ENCODE data around the gene SERPINE1. TPM values are rescaled to one million over a fixed set of nuclear protein-coding genes. Genes with fewer than 3 reads are reported as not detected.

The SERPINE1 gene
- total RNA-seq, 1 experiment from 2014 or later = 370 TPM

DNA sequence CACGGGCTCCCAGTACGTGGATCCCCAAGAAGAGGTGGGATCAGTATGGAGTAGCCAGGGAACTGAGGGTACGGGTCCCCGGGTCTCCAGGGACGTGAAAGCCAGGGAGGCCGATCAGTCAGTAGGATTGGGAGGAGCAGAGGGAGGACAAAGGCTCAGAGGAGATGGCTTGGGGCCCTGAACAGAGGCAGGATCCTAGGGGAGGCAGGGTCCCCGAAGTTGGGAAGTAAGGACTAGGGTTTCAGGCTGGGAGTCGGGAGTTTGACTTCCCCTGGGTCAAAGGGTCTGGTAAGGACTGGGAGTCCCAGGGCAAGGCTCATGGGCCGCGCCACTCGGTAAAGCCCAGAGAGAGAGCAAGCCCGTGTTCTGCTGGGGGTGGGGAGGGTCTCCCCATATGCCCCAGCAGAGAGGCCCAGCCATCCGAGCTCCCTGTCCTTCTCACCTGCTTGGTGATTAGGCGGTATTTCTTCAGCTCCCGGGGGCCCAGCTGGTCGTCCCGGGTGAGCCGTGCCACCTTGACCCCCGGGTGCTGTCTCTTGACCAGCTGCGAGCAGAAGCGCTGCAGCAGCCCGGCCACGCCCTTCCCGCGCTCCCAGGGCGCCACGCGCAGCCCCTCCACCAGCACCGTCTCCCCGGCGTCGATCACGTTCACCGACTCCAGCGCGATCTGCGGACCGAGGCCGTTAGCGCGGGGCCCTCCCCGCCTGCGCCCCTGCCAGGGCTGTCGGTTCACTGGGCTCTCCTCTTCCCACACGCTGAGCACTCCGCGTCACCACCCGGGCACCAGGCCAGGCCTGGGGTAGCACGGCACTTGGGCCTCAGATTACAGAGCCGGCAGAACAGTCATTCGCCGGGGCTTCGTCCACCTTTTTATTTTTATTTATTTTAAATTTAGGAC is 46.2 kb downstream of the SERPINE1 start:
- H3K27me3 ChIP-seq (ENCODE audit: control insufficient read depth, insufficient read depth, low read length) = peaks cover 16% of the 10 kb centered on the region
- H3K9me3 ChIP-seq (ENCODE audit: control insufficient read depth, insufficient read depth, low read depth, low read length) = no peaks in the 10 kb centered on the region
- no TSS peak for BruUV-seq (replicated peaks)
- H3K27ac ChIP-seq (ENCODE audit: low read length) = no peak overlapping the region
- in situ Hi-C loops (cut with HindIII; ENCODE audit: low pct_unique_long_range_greater_than_20kb, low sequenced_read_pairs) = no loop called here
- intact Hi-C loops (cut with micrococcal nuclease; ENCODE audit: unreplicated experiment) = no loop called here
- TF ChIP-seq SIN3A (IDR thresholded peaks at IDR 0.05; ENCODE audit: borderline replicate concordance, insufficient read depth, low read depth, low read length) (no peak), TCF7L2 (IDR thresholded peaks at IDR 0.05; ENCODE audit: low read depth, low read length) (no peak), POLR2AphosphoS5 (IDR thresholded peaks at IDR 0.05; ENCODE audit: low read depth, low read length) (no peak)
- TF ChIP-seq, protein P1, sequence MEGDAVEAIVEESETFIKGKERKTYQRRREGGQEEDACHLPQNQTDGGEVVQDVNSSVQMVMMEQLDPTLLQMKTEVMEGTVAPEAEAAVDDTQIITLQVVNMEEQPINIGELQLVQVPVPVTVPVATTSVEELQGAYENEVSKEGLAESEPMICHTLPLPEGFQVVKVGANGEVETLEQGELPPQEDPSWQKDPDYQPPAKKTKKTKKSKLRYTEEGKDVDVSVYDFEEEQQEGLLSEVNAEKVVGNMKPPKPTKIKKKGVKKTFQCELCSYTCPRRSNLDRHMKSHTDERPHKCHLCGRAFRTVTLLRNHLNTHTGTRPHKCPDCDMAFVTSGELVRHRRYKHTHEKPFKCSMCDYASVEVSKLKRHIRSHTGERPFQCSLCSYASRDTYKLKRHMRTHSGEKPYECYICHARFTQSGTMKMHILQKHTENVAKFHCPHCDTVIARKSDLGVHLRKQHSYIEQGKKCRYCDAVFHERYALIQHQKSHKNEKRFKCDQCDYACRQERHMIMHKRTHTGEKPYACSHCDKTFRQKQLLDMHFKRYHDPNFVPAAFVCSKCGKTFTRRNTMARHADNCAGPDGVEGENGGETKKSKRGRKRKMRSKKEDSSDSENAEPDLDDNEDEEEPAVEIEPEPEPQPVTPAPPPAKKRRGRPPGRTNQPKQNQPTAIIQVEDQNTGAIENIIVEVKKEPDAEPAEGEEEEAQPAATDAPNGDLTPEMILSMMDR (IDR thresholded peaks at IDR 0.05) = no peak
- TF ChIP-seq, protein P2, sequence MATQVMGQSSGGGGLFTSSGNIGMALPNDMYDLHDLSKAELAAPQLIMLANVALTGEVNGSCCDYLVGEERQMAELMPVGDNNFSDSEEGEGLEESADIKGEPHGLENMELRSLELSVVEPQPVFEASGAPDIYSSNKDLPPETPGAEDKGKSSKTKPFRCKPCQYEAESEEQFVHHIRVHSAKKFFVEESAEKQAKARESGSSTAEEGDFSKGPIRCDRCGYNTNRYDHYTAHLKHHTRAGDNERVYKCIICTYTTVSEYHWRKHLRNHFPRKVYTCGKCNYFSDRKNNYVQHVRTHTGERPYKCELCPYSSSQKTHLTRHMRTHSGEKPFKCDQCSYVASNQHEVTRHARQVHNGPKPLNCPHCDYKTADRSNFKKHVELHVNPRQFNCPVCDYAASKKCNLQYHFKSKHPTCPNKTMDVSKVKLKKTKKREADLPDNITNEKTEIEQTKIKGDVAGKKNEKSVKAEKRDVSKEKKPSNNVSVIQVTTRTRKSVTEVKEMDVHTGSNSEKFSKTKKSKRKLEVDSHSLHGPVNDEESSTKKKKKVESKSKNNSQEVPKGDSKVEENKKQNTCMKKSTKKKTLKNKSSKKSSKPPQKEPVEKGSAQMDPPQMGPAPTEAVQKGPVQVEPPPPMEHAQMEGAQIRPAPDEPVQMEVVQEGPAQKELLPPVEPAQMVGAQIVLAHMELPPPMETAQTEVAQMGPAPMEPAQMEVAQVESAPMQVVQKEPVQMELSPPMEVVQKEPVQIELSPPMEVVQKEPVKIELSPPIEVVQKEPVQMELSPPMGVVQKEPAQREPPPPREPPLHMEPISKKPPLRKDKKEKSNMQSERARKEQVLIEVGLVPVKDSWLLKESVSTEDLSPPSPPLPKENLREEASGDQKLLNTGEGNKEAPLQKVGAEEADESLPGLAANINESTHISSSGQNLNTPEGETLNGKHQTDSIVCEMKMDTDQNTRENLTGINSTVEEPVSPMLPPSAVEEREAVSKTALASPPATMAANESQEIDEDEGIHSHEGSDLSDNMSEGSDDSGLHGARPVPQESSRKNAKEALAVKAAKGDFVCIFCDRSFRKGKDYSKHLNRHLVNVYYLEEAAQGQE (IDR thresholded peaks at IDR 0.05; ENCODE audit: insufficient read depth in 1 of 2, low read depth in 2 of 2, low read length in 1 of 2) = no peak
- CTCF ChIA-PET = interaction anchor here (0.9 kb wide), 1 partner anchor 20 kb away, joined by 3 read pairs; no protein-coding TSS in a partner anchor
- no peaks in the 10 kb centered on the region for H3K36me3 ChIP-seq (ENCODE audit: control insufficient read depth, insufficient read depth, low read length)
- POLR2A ChIA-PET = interaction anchor here (0.7 to 1.7 kb wide), 3 partner anchors 14 to 45 kb away, joined by 4 to 7 read pairs (median 6); partner anchors contain the start of gene ZNHIT1
- DNase-seq (ENCODE audit: low read depth, low spot score) (no peak), ATAC-seq (peak; percentile 76)
- peak overlapping the region; percentile 31 to 62 for H3K4me3 ChIP-seq (ENCODE audit: low read depth in 2 of 2, low read length in 2 of 2)
- H3K4me1 ChIP-seq (ENCODE audit: control insufficient read depth, insufficient read depth, low read length) = peaks cover 37% of the 10 kb centered on the region

DNA sequence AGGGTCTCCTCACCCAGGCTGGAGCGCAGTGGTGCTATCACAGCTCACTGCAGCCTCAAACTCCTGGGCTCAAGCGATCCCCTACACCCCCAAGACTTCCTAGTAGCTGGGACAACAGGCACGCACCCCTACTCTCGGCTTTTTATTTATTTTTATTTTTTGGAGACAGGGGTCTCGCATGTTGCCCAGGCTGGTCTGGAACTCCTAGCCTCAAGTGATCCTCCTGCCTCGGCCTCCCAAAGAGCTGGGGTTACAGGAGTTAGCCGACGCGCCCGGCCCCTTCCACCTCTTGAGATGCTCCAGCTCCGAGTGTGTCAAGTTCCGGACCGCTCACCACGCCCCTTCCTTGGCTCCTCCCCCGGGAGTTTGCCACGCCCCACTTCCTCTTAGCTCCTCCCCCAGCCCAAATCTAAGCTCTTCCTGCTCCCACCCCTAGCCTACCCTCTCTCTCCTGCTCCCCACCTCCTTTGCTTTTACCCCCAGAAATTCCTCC is 46.9 kb downstream of the SERPINE1 start:
- H3K27me3 ChIP-seq (ENCODE audit: control insufficient read depth, insufficient read depth, low read length) = peaks cover 16% of the 10 kb centered on the region
- ChIA-PET CTCF (interaction anchor here (0.9 to 1.0 kb wide), 2 partner anchors 19 to 22 kb away, joined by 3 to 7 read pairs; no protein-coding TSS in a partner anchor), POLR2A (interaction anchor here (0.6 to 1.7 kb wide), 4 partner anchors 15 to 44 kb away, joined by 4 to 7 read pairs (median 6); partner anchors contain the start of gene ZNHIT1)
- H3K4me3 ChIP-seq (ENCODE audit: low read depth in 2 of 2, low read length in 2 of 2) = peak overlapping the region; percentile 31 to 62
- ATAC-seq (peak; percentile 74), DNase-seq (ENCODE audit: low read depth, low spot score) (no peak)
- no peaks in the 10 kb centered on the region for H3K36me3 ChIP-seq (ENCODE audit: control insufficient read depth, insufficient read depth, low read length)
- no TSS peak for BruUV-seq (replicated peaks)
- peaks cover 33% of the 10 kb centered on the region for H3K4me1 ChIP-seq (ENCODE audit: control insufficient read depth, insufficient read depth, low read length)
- no peaks in the 10 kb centered on the region for H3K9me3 ChIP-seq (ENCODE audit: control insufficient read depth, insufficient read depth, low read depth, low read length)
- intact Hi-C loops (cut with micrococcal nuclease; ENCODE audit: unreplicated experiment) = no loop called here
- no peak overlapping the region for H3K27ac ChIP-seq (ENCODE audit: low read length)
- TF ChIP-seq, protein P2 (IDR thresholded peaks at IDR 0.05; ENCODE audit: insufficient read depth in 1 of 2, low read depth in 2 of 2, low read length in 1 of 2) = no peak
- TF ChIP-seq POLR2AphosphoS5 (IDR thresholded peaks at IDR 0.05; ENCODE audit: low read depth, low read length) (no peak), TCF7L2 (IDR thresholded peaks at IDR 0.05; ENCODE audit: low read depth, low read length) (no peak), SIN3A (IDR thresholded peaks at IDR 0.05; ENCODE audit: borderline replicate concordance, insufficient read depth, low read depth, low read length) (no peak)
- TF ChIP-seq, protein P1 (IDR thresholded peaks at IDR 0.05) = no peak
- in situ Hi-C loops (cut with HindIII; ENCODE audit: low pct_unique_long_range_greater_than_20kb, low sequenced_read_pairs) = no loop called here
